Measurements from ENCODE around the gene FOXP1. TPM values are rescaled to one million over a fixed set of nuclear protein-coding genes. Genes with fewer than 3 reads are reported as not detected.

The FOXP1 gene
- total and polyA plus RNA-seq, 2 of the 13 experiments (the other 11 are each of a cell fraction or from before 2014, with no cell fraction given), result 40.4 to 59.0 TPM

DNA sequence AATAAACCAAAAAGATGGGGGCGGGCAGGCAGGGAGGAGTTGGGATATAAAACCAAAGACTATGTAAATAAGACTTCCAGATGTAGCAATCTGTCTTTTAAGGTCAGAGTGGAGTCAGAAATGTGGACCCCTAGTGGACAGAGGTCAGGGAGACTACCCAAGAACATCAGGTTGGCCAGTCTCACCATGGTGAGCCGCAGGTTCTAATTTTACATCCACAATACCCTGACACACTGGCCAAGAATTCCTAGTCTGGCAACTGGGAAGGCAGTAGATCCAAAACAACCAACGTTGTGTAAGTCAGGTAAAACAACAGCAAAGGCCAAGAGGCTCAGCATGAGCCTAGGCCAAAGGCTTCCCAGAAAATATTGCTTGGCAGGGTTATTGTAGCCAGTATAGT lies 203.4 kb downstream of the FOXP1 start:
- ChIA-PET POLR2A (no interaction called here), CTCF (ENCODE audit: low intra/inter-chr PET ratio, low total read pairs) (no interaction called here)
- 54% methylated on average over 3 of the region's 3 CpGs for WGBS (ENCODE audit: low lambda C conversion rate)
- FAIRE-seq (no peak), ATAC-seq (peak; percentile 92), DNase-seq (ENCODE audit: low spot score) (peak; percentile 57)
- Histone ChIP-seq H3K79me2 (ENCODE audit: insufficient read depth, low read length) (peaks cover 9% of the 10 kb centered on the region), H3K4me3 (replicated peaks in 1 of 3; ENCODE audit: insufficient read depth in 1 of 3, low read depth in 2 of 3, low read length in 3 of 3) (no peak overlapping the region), H4K20me1 (ENCODE audit: insufficient read depth, low read length) (peaks cover 4% of the 10 kb centered on the region; the same call in 1 of the 2 replicates), H3K4me2 (ENCODE audit: low read depth, low read length) (no peak overlapping the region), H3K27ac (ENCODE audit: extremely low read length, insufficient read depth, low read length) (peak overlapping the region; percentile 25), H3K9me3 (ENCODE audit: low read length) (no peaks in the 10 kb centered on the region), H3K36me3 (replicated peaks in 1 of 2; ENCODE audit: control insufficient read depth in 1 of 2, insufficient read depth in 2 of 2, low read length in 2 of 2) (peaks cover 0 to 4% of the 10 kb centered on the region in 2 experiments; a peak in 1 of 5 replicates), H3K4me1 (ENCODE audit: insufficient read depth, low read length) (peaks cover 20% of the 10 kb centered on the region), H3K9ac (ENCODE audit: insufficient read depth, low read depth, low read length) (no peak overlapping the region), H2AFZ (ENCODE audit: low read length) (no peak overlapping the region), H3K27me3 (ENCODE audit: control insufficient read depth in 1 of 2, insufficient read depth in 2 of 2, low read length in 2 of 2) (no peaks in the 10 kb centered on the region)
- intact Hi-C loops (cut with micrococcal nuclease; ENCODE audit: unreplicated experiment), result no loop called here
- BruUV-seq (replicated peaks), result no TSS peak
- in situ Hi-C loops (cut with HindIII; ENCODE audit: extremely low pct_ligation_motif_present, low pct_unique_long_range_greater_than_20kb), result no loop called here
- TF ChIP-seq HNF4G (IDR thresholded peaks at IDR 0.05; ENCODE audit: borderline replicate concordance, low read depth, low read length) (peak; percentile 39; the same call in 1 of the 2 replicates), HNF4G (CRISPR knock-in tag; IDR thresholded peaks at IDR 0.05; ENCODE audit: borderline replicate concordance, low read depth) (no peak), NR2F1 (CRISPR knock-in tag; IDR thresholded peaks at IDR 0.05) (0 out of 4 replicates have a peak, but pooled peaks of 1 of the 2 experiments have one; percentile 23), NR2F6 (IDR thresholded peaks at IDR 0.05) (peak; percentile 53), NR2F6 (CRISPR knock-in tag; IDR thresholded peaks at IDR 0.05) (peak; percentile 56; the same call in 1 of the 2 replicates), CEBPG (CRISPR knock-in tag; IDR thresholded peaks at IDR 0.05) (peak; percentile 75), EP300 (IDR thresholded peaks at IDR 0.05; ENCODE audit: low read depth in 2 of 2, low read length in 2 of 2) (peak in 1 of 2 experiments; percentile 41; a peak in 1 of 4 replicates), EP300 (CRISPR knock-in tag; IDR thresholded peaks at IDR 0.05; ENCODE audit: borderline replicate concordance) (no peak), SOX13 (IDR thresholded peaks at IDR 0.05) (no peak), SOX13 (CRISPR knock-in tag; conservative IDR thresholded peaks at IDR 0.05 in 1 of 2, IDR thresholded peaks at IDR 0.05 in 1 of 2) (0 out of 4 replicates have a peak, but pooled peaks of 1 of the 2 experiments have one; percentile 9), ATF3 (CRISPR knock-in tag; IDR thresholded peaks at IDR 0.05) (no peak), HNF4A (CRISPR knock-in tag; IDR thresholded peaks at IDR 0.05) (peak; percentile 39; the same call in 1 of the 2 replicates), SOX6 (IDR thresholded peaks at IDR 0.05) (no peak), SOX6 (CRISPR knock-in tag; IDR thresholded peaks at IDR 0.05) (peak; percentile 54), SMC3 (IDR thresholded peaks at IDR 0.05; ENCODE audit: low read length) (peak; percentile 27; the same call in 1 of the 2 replicates), POGZ (CRISPR knock-in tag; IDR thresholded peaks at IDR 0.05) (peak; percentile 76), PAX8 (CRISPR knock-in tag; IDR thresholded peaks at IDR 0.05; ENCODE audit: borderline replicate concordance) (no peak), RXRB (CRISPR knock-in tag; IDR thresholded peaks at IDR 0.05; ENCODE audit: borderline replicate concordance) (peak; percentile 14; the same call in 1 of the 2 replicates), ZMYM4 (CRISPR knock-in tag; IDR thresholded peaks at IDR 0.05) (peak; percentile 50; the same call in 1 of the 2 replicates), FOXA1 (IDR thresholded peaks at IDR 0.05) (no peak), FOXA1 (CRISPR knock-in tag; IDR thresholded peaks at IDR 0.05) (peak; percentile 73)
- TF ChIP-seq, protein P1, sequence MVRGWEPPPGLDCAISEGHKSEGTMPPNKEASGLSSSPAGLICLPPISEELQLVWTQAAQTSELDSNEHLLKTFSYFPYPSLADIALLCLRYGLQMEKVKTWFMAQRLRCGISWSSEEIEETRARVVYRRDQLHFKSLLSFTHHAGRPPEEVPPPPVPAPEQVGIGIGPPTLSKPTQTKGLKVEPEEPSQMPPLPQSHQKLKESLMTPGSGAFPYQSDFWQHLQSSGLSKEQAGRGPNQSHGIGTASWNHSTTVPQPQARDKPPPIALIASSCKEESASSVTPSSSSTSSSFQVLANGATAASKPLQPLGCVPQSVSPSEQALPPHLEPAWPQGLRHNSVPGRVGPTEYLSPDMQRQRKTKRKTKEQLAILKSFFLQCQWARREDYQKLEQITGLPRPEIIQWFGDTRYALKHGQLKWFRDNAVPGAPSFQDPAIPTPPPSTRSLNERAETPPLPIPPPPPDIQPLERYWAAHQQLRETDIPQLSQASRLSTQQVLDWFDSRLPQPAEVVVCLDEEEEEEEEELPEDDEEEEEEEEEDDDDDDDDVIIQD (CRISPR knock-in tag; IDR thresholded peaks at IDR 0.05; ENCODE audit: low read depth), result 0 out of 2 replicates have a peak, but pooled peaks have one; percentile 26
- TF ChIP-seq, protein P2, sequence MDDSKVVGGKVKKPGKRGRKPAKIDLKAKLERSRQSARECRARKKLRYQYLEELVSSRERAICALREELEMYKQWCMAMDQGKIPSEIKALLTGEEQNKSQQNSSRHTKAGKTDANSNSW (CRISPR knock-in tag; IDR thresholded peaks at IDR 0.05; ENCODE audit: borderline replicate concordance), result no peak
- TF ChIP-seq, protein P3, sequence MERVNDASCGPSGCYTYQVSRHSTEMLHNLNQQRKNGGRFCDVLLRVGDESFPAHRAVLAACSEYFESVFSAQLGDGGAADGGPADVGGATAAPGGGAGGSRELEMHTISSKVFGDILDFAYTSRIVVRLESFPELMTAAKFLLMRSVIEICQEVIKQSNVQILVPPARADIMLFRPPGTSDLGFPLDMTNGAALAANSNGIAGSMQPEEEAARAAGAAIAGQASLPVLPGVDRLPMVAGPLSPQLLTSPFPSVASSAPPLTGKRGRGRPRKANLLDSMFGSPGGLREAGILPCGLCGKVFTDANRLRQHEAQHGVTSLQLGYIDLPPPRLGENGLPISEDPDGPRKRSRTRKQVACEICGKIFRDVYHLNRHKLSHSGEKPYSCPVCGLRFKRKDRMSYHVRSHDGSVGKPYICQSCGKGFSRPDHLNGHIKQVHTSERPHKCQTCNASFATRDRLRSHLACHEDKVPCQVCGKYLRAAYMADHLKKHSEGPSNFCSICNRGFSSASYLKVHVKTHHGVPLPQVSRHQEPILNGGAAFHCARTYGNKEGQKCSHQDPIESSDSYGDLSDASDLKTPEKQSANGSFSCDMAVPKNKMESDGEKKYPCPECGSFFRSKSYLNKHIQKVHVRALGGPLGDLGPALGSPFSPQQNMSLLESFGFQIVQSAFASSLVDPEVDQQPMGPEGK (CRISPR knock-in tag; IDR thresholded peaks at IDR 0.05), result peak; percentile 45; the same call in 1 of the 2 replicates
